Thyroid gland (tissue), 4 donors: ENCODE data around the gene LMO1.

Source experiments
- POLR2A ChIP-seq, 2 donors: fragments of 450-650 bp; IDR thresholded peaks; one replicate each; pipeline ENCODE4 v1.6.1; 2017; ENCODE audit warnings: antibody characterized with exemption in 2 of 2, mild to moderate bottlenecking in 2 of 2, moderate library complexity in 1 of 2
- TF ChIP-seq, protein P1 (sequence below), 6 experiments: fragments of 200-600 bp in 3 of 6; fragments of 450-650 bp in 3 of 6; sonication (generic) in 3 of 6; IDR thresholded peaks; one replicate each; pipeline ENCODE4 v1.5.1; 2016 to 2019; ENCODE audit warnings: antibody characterized with exemption in 6 of 6, mild to moderate bottlenecking in 2 of 6, inconsistent platforms in 1 of 6, moderate library complexity in 1 of 6

DNA sequence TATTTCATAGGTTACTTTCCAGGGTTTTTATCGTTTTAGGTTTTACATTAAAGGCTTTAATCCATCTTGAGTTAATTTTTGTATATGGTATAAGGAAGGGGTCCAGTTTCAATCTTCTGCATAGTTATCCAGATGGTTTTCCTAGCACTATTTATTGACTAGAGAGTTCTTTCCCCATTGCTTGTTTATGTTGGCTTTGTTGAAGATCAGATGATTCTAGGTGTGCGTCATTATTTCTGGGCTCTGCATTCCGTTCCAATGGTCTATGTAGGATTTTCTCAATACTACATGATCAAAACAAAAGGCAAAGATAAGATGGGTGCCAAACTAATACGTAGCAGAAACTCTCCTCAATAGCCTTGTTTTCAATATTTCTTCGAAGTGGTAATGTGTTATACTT is 80.6 kb downstream of the LMO1 start:
- TF ChIP-seq, protein P1, sequence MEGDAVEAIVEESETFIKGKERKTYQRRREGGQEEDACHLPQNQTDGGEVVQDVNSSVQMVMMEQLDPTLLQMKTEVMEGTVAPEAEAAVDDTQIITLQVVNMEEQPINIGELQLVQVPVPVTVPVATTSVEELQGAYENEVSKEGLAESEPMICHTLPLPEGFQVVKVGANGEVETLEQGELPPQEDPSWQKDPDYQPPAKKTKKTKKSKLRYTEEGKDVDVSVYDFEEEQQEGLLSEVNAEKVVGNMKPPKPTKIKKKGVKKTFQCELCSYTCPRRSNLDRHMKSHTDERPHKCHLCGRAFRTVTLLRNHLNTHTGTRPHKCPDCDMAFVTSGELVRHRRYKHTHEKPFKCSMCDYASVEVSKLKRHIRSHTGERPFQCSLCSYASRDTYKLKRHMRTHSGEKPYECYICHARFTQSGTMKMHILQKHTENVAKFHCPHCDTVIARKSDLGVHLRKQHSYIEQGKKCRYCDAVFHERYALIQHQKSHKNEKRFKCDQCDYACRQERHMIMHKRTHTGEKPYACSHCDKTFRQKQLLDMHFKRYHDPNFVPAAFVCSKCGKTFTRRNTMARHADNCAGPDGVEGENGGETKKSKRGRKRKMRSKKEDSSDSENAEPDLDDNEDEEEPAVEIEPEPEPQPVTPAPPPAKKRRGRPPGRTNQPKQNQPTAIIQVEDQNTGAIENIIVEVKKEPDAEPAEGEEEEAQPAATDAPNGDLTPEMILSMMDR (IDR thresholded peaks at IDR 0.05): no peak
- TF ChIP-seq POLR2A (IDR thresholded peaks at IDR 0.05): no peak
